GM19328 (cell line): Measurements from ENCODE around the gene TACC2.
"Not testable (repeated sequence)": the region's sequence is repeated elsewhere in the genome, so short reads cannot be mapped to it uniquely, and the experiment has no call there.

ENCODE experiments used
- ATAC-seq: cut with Tn5 transposase; IDR thresholded peaks from one replicate; pipeline ENCODE4 v1.9.1; 2021; ENCODE audit warnings: mild to moderate bottlenecking, moderate library complexity; ENCODE audit not compliant: unreplicated experiment

Gene TACC2

GRCh38 chr10:122185643-122186042 lies 196.7 kb downstream of the TACC2 start:
- no peak for ATAC-seq

- no peak for ATAC-seq
These were observed 198.2 kb downstream of the TACC2 start for GRCh38 chr10:122186816-122187810.

- ATAC-seq, result no peak
These were observed 199.7 kb downstream of the TACC2 start for GRCh38 chr10:122188706-122189105.

- no peak for ATAC-seq
These were observed 200.2 kb downstream of the TACC2 start for GRCh38 chr10:122189185-122189584.

- ATAC-seq, result no peak
These were observed 201.4 kb downstream of the TACC2 start for GRCh38 chr10:122190176-122190943.

GRCh38 chr10:122191936-122192541 lies 203.1 kb downstream of the TACC2 start:
- no peak for ATAC-seq

GRCh38 chr10:122194251-122194650 lies 205.3 kb downstream of the TACC2 start:
- ATAC-seq, result no peak

- no peak for ATAC-seq
These were observed 207.3 kb downstream of the TACC2 start for GRCh38 chr10:122196218-122196617.

GRCh38 chr10:122197611-122198222 lies 208.8 kb downstream of the TACC2 start:
- ATAC-seq, result no peak

- ATAC-seq, result no peak
These were observed 209.7 kb downstream of the TACC2 start for GRCh38 chr10:122198631-122199030.

GRCh38 chr10:122199070-122199469 lies 210.1 kb downstream of the TACC2 start:
- no peak for ATAC-seq

- no peak for ATAC-seq
These were observed 210.7 kb downstream of the TACC2 start for GRCh38 chr10:122199689-122200088.

GRCh38 chr10:122201401-122201800 lies 212.4 kb downstream of the TACC2 start:
- no peak for ATAC-seq

GRCh38 chr10:122203180-122203579 lies 214.2 kb downstream of the TACC2 start:
- ATAC-seq, result not testable (repeated sequence)

GRCh38 chr10:122204691-122205489 lies 215.9 kb downstream of the TACC2 start:
- ATAC-seq, result no peak

- ATAC-seq, result no peak
These were observed 217.6 kb downstream of the TACC2 start for GRCh38 chr10:122206471-122207065.

- no peak for ATAC-seq
These were observed 218.2 kb downstream of the TACC2 start for GRCh38 chr10:122207163-122207562.

- ATAC-seq, result no peak
These were observed 218.6 kb downstream of the TACC2 start for GRCh38 chr10:122207596-122207995.

GRCh38 chr10:122208571-122209430 lies 219.8 kb downstream of the TACC2 start:
- ATAC-seq, result no peak
